ENCODE measurements around the gene SPRTN.
"Not testable (repeated sequence)": the region's sequence is repeated elsewhere in the genome, so short reads cannot be mapped to it uniquely, and the experiment has no call there.

The SPRTN gene

DNA sequence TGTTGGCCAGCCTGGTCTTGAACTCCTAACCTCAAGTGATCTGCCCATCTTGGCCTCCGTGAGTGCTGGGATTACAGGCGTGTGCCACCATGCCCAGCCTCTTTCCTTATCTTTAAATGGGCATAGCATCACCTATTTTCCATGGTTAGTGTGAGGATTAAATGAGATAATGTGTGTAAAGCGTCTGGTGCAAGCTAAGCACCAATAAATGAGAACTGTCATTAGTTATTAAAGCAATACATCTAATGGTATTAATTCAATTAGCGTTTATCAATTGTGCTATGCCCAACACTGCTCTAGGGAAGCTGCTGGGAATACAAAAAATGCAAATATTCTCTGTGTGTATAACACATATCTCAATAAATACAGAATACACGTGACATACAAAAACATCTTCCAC, 10.5 kb upstream of the SPRTN start:
- H3K4me3 Mint-ChIP-seq, result no peak overlapping the region
- no peaks in the 10 kb centered on the region for H3K9me3 Mint-ChIP-seq
- no peak for DNase-seq
- no peak overlapping the region for H3K27ac Mint-ChIP-seq
- no peak for ATAC-seq
- peaks cover 4% of the 10 kb centered on the region for H3K4me1 Mint-ChIP-seq
- H3K27me3 Mint-ChIP-seq, result no peaks in the 10 kb centered on the region

DNA sequence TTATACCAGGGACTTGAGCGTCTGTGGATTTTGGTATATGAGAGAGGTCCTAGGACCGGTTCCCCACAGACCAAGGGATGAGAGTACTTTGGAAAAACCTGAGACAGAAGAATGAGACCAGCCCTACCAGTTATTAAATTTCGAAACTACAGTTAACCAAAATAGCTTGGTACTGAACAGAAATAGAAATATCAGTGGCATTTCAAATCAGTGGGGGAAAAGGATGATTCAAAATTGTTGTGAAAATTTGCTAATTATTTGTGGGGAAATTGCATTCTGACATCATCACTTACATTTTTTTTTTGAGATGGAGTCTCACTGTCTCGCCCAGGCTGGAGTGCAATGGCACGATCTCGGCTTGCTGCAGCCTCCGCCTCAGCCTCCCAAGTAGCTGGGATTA, 8.6 kb upstream of the SPRTN start:
- ATAC-seq, result no peak
- no peak for DNase-seq
- no peaks in the 10 kb centered on the region for H3K27me3 Mint-ChIP-seq
- H3K9me3 Mint-ChIP-seq, result no peaks in the 10 kb centered on the region
- H3K4me1 Mint-ChIP-seq, result peaks cover 4% of the 10 kb centered on the region
- H3K4me3 Mint-ChIP-seq, result no peak overlapping the region
- H3K27ac Mint-ChIP-seq, result no peak overlapping the region

DNA sequence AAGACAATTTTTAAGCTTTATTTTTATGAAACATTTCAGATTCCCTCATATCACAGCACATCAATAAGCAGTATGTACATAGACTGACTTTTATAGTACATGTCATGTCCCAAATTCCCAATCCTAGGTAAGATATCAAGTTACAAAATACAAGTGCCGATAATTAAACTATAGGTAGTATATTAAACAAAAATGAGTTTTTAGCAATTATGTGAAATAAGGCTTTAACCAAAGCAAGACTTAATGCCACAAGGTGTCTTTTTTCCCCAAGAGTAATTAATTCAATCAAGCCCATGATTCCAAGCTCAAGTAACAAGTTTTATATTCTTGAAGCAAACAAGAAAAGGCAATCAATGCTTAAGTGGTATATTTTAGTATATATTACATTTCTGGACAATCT, 5.3 kb upstream of the SPRTN start:
- ATAC-seq, result no peak
- Mint-ChIP-seq H3K27ac (no peak overlapping the region), H3K4me1 (peaks cover 28% of the 10 kb centered on the region), H3K9me3 (no peaks in the 10 kb centered on the region), H3K4me3 (peak overlapping the region in 1 of 2 donors; percentile 90), H3K27me3 (no peaks in the 10 kb centered on the region)
- no peak for DNase-seq

DNA sequence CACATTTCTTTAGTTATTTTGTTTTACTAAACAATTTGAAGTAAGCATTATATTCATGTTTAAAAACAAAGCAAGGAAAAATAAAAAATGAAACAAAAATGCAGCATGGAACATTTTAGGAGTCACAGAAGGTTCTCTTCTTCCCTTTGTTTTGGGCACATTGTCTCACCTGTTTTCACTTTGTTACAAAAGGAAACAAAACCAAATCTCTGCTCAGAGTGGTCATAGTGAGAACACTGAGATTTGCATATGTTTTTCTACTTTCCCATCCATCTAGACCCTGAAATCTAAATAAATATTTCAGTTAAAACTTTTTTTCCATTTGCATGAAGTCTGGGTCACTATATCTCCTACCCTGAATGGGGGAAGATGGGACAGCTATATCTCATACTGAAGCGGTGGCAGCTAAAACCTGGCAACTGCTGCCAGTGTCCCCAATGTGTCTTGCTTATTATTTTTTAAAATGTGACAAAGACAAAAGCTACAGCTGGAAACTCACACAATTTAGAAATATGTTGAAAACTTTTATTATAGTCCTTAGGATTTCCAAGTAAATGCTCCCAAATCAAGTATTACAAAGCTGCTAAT, 3.9 kb upstream of the SPRTN start:
- H3K4me3 Mint-ChIP-seq, result peak overlapping the region; percentile 65 to 90

DNA sequence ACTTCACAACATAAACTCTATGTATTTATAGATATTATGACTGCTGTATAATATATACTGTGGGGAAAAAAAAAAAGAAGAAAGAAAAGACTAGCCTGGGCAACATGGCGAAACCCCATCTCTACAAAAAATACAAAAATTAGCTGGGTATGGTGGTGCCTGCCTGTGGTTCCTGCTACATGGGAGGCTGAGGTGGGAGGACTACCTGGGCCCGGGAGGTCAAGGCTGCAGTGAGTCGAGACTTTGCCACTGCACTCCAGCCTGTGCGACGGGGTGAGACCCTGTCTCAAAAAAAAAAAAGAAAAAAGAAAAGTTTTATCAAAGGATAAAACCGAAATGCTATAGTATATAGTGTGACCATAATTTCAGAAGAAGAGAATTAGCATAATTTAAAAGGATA, 3.1 kb upstream of the SPRTN start:
- no peak for ATAC-seq
- no peaks in the 10 kb centered on the region for H3K9me3 Mint-ChIP-seq

More for the DNA sequence above, 3.9 kb upstream of the SPRTN start:
- Mint-ChIP-seq H3K27ac (no peak overlapping the region), H3K27me3 (no peaks in the 10 kb centered on the region), H3K4me1 (peaks cover 30% of the 10 kb centered on the region), H3K9me3 (no peaks in the 10 kb centered on the region)
- DNase-seq (no peak), ATAC-seq (no peak)

DNA sequence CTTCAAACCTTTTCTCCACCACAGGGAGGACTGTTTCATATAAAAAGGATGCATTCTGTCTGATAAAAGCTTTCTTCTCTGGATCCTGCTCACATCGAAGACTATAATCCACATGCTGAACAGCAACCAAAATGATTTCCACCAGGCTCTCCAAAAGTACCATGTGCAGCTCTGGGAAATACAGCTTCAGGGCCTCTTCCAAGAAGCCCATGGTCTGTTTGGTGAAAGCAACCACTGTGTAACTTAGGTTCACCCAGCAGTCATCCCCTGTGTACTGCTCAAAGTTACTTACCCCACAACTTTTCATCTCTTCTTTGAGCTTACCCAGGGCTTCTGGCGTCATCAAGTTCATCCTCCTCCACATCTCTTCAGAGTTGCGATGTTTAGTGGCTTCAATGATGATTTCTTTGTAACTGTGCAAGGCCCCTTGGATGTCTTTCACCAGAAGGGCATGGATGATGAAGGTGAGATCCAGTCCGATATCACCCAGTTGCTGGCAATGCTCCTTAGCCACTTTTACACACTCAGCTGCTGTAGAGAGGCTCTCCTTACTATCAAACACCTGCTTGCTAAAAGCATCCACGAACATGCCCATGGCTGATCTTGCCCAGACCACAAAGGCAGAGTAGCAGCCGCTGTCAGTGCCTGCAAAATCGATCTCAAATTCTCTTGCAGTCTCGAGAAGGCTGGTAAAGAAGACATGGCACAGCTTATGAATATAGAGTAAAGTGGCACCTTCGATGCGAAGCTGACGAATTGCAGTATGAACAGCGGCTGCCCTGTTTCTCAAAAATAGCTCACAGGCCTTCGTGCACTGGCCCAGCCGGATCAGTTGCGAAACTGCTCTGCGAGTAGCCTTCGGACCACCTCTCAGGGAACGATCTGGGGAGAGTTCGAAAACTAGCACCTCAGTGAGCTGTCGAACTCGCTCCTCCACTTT, 2.2 kb upstream of the SPRTN start:
- Mint-ChIP-seq H3K4me3 (peak overlapping the region; percentile 90 to 97), H3K27ac (peak overlapping the region in 1 of 2 donors; percentile 35), H3K27me3 (no peaks in the 10 kb centered on the region), H3K9me3 (no peaks in the 10 kb centered on the region), H3K4me1 (peaks cover 39% of the 10 kb centered on the region)
- DNase-seq (no peak), ATAC-seq (no peak)

More for the DNA sequence above, 3.1 kb upstream of the SPRTN start:
- Mint-ChIP-seq H3K4me1 (peaks cover 33% of the 10 kb centered on the region), H3K4me3 (peak overlapping the region; percentile 65 to 90), H3K27ac (peak overlapping the region in 1 of 2 donors; percentile 48), H3K27me3 (no peaks in the 10 kb centered on the region)
- no peak for DNase-seq

DNA sequence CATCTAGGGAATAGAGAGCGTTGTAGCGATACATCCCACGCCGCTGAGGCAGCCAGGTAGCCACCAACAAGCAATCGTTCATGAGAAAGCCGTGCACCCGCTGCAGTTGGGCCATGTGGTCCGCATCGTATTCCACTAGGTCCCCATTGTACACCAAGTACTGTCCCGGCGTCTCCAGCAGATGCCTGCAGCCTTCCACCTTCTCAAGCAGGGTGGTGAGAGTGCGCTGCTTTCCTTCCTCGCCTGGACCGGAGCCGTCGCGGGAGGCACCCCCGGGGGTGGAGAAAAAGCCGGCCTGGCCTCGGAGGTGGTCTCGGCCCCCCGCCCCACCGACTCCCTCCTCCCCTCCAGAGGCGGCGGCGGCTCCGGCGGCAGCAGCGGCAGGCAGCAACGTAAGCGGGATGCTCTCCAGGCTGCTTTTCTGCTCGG, 1.0 kb upstream of the SPRTN start:
- no peaks in the 10 kb centered on the region for H3K9me3 Mint-ChIP-seq
- peak overlapping the region; percentile 90 to 97 for H3K4me3 Mint-ChIP-seq
- H3K27ac Mint-ChIP-seq, result peak overlapping the region; percentile 89 to 100
- H3K27me3 Mint-ChIP-seq, result no peaks in the 10 kb centered on the region
- H3K4me1 Mint-ChIP-seq, result peaks cover 40% of the 10 kb centered on the region
- peak; percentile 8 for ATAC-seq
- no peak for DNase-seq

DNA sequence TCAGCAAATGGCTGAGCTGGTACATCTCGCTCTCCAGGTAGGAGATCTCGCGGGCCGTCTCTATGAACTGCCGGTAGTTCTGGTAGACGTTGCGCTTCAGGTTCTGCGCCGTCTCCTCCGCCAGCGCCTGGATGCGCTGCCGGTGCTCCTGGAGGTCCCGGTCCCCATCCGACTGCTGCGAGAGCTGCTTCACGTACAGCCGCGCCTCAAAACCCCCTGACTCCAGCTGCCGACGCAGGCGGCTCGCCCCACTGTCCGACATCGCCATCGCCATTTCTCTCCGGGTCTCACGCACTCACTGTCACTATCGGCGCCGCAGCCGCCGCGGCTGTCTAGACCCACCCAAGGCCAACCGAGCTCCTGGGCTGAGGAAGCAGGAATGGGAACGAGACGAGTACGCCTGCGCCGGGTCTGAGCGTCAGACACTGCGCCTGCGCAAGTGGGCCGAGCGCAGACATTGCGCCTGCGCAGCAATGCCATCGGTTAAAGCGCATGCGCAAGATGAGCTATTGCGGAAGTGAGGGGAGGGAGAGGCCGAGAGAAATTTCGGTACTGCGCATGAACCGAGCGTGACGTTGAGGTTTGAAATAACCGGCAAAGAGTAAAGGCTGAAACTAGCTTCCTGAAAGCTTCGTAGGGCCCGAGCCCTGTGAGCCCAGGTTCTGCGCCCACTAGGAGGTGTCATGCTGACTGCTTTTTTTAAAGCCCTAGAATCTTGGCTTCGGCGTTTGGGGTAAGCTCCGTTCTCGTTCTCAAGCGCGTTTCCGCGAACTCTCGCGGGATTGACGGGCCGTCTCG, 422 bp upstream of the SPRTN start, which contains the start of gene EXOC8:
TSS of gene EXOC8 (minus strand) at position 381 of the 798 bp plus-strand sequence. CDS start at position 274, 107 bp downstream.
- DNase-seq, result peak; percentile 96 to 97
- peak within 1 kb of the TSS; percentile 90 to 97 for H3K4me3 Mint-ChIP-seq
- H3K9me3 Mint-ChIP-seq, result no peaks in the 10 kb centered on the region
- H3K27me3 Mint-ChIP-seq, result no peaks in the 10 kb centered on the region
- H3K27ac Mint-ChIP-seq, result peak within 1 kb of the TSS; percentile 99 to 100
- ATAC-seq, result peak; percentile 88
- peaks cover 40% of the 10 kb centered on the region for H3K4me1 Mint-ChIP-seq

DNA sequence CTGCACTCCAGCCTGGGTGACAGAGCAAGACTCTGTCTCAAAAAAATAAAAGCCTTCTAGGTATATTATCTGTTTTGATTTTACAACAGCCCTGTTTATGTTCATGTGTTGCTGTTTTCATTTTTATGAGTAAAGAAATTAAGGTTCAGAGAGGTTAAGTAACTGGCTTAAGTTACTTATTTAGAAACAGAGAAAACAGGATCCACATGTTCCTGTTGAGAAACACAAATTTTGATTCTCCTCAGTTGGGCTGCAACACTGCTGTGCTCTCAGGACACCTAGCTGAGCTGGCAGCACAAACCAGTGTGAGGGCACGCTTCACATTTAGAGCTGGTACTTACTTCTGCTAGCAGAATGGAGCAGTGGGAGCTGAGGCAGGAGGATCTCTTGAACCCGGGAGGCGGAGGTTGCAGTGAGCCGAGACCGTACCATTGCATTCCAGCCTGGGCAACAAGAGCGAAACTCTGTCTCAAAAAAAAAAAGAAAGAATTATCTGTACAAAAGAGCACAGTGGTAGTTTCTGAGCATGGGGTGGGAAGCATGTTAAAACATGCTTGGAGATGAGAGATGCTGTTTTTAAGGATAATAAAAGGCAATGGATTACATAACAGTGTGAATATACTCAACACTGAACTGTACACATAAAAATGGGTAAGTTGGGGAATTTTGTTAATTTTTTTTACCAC, 2.4 kb downstream of the SPRTN start:
- Mint-ChIP-seq H3K27me3 (no peaks in the 10 kb centered on the region), H3K4me3 (peak overlapping the region in 1 of 2 donors; percentile 44), H3K4me1 (peaks cover 32% of the 10 kb centered on the region), H3K9me3 (no peaks in the 10 kb centered on the region), H3K27ac (no peak overlapping the region)
- ATAC-seq, result no peak
- no peak for DNase-seq

DNA sequence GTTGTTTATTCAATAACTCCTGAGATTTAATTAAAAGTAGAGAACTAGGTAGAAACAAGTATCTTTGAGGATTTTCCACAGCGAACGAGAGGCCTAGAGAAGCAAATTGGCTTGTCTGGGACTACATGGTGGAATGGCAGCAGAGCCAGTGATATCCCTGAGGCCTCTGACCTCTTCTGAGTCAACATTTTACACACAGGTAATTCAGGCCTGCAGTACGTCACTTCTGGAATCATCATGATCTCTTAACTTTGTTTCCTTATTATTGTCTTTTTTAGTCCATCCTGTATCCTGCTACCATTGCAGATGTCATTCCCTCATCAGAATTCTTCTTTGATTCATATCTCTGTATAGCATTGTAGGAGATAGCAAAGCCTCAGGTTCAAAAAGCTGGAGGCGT, 9.9 kb downstream of the SPRTN start:
- Mint-ChIP-seq H3K4me1 (no peaks in the 10 kb centered on the region), H3K9me3 (no peaks in the 10 kb centered on the region), H3K27ac (no peak overlapping the region), H3K4me3 (no peak overlapping the region), H3K27me3 (no peaks in the 10 kb centered on the region)
- DNase-seq, result no peak
- ATAC-seq, result no peak

DNA sequence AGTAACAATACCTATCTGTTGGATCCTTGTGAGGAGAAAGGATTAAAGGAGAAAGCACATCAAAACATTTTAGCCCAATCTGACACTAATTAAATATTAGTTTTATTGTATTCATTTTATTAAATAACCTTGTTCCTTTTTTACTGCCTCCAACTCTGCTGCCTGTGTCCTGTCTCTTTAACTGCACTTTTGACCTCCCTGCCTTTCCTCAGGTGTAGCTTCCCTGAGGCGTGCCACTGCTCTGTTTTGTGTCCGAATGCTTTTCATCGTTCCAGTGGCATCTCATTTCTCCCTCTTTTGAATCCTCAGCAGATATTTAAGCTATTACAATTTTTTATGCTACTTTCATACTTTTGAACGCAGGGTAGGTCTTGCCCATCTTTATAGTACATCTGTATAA, 10.3 kb downstream of the SPRTN start:
- H3K27me3 Mint-ChIP-seq, result no peaks in the 10 kb centered on the region
- ATAC-seq (no peak), DNase-seq (no peak)
- no peak overlapping the region for H3K27ac Mint-ChIP-seq
- no peaks in the 10 kb centered on the region for H3K9me3 Mint-ChIP-seq
- no peak overlapping the region for H3K4me3 Mint-ChIP-seq
- no peaks in the 10 kb centered on the region for H3K4me1 Mint-ChIP-seq

DNA sequence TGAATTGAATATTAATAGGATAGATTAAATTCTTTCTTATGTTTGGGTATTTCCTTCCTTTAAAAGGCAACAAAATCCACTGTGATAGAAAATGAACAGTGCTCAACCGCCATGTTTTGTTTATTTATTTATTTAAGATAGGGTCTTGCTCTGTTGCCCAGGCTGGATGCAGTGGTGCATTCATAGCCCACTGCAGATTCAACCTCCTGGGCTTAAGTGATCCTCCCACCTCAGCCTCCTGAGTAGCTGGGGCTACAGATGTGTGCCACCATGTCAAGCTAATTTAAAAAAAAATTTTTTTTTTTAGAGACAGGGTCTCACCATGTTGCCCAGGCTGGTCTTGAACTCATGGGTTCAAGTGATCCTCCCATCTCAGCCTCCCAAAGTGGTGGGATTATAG, 10.8 kb downstream of the SPRTN start:
- ATAC-seq, H3K27me3 Mint-ChIP-seq, DNase-seq, H3K9me3 Mint-ChIP-seq, H3K4me1 Mint-ChIP-seq, H3K27ac Mint-ChIP-seq, H3K4me3 Mint-ChIP-seq: not testable (repeated sequence)

DNA sequence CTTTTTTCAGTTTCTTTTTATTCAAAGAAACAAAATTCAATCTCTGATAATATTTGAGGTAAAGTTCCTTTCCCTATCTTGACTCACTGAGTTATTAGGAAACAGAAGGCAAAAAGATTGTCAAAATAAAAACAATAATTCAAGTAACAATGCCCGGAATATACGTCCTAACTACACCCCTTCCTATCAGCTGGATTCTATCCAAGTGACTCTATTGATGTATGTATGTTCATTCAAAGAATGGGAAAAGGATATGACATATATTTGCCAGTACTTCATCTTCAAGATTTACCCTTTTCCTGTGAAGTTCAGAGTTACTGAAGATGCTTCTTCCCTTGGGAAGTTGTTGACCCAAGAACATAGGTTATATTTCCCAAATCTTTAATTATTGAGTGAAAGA, 13.7 kb downstream of the SPRTN start:
- Mint-ChIP-seq H3K27me3 (no peaks in the 10 kb centered on the region), H3K27ac (no peak overlapping the region), H3K4me3 (no peak overlapping the region), H3K9me3 (no peaks in the 10 kb centered on the region), H3K4me1 (no peaks in the 10 kb centered on the region)
- DNase-seq (no peak), ATAC-seq (no peak)

DNA sequence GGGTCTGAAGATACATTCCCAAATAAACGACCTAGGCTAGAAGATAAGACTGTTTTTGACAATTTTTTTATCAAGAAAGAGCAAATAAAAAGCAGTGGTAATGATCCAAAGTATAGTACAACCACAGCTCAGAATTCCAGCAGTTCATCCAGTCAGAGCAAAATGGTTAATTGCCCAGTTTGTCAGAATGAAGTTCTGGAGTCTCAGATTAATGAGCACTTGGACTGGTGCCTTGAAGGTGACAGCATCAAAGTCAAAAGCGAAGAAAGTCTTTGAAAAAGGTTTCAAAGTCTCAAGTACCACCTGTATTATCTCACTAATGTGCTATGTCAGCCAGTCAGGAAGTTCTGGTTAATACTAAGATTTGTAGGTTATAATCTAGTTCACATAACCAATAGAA, 15.0 kb downstream of the SPRTN start:
- Mint-ChIP-seq H3K27me3 (no peaks in the 10 kb centered on the region), H3K4me1 (peaks cover 6% of the 10 kb centered on the region), H3K27ac (no peak overlapping the region), H3K9me3 (no peaks in the 10 kb centered on the region), H3K4me3 (no peak overlapping the region)
- DNase-seq (no peak), ATAC-seq (no peak)

Measured in stimulated activated naive CD8-positive, alpha-beta T cell treated with anti-CD3 and anti-CD28 coated beads, Interleukin-15, amount 100 ng/mL, for 72 hours (primary cell).